Endothelial cell of umbilical vein (primary cell): Measurements from ENCODE around the gene CXCR6. TPM values are rescaled to one million over a fixed set of nuclear protein-coding genes. Genes with fewer than 3 reads are reported as not detected.

Experiments used
- BruUV-seq: library from RNA; stranded (reverse); fragments of 400-500 nt; replicated peaks from 2 replicates; lab custom pipeline; 2021; lab: Mats Ljungman, UMichigan
- CTCF ChIA-PET: fragments of 300-600, 350-600 bp; sonication (Branson Sonifier 250); formaldehyde crosslinking; loops from one replicate; lab custom pipeline; 2021; ENCODE audit warnings: antibody characterized with exemption, inconsistent platforms; lab: Charles Lee
- POLR2A ChIA-PET: fragments of 300-600, 350-600 bp; sonication (Branson Sonifier 250); formaldehyde crosslinking; loops from one replicate; lab custom pipeline; 2021; ENCODE audit warnings: antibody characterized with exemption, inconsistent platforms; lab: Charles Lee
- DNase-seq: peaks from one replicate; pipeline ENCODE4 v3.0.0-alpha.2; 2011; ENCODE audit warnings: low read depth, low spot score
- FAIRE-seq: peaks from 2 replicates; lab custom pipeline; 2011; peaks lifted over from hg19 to GRCh38; lab: Jason Lieb, UNC
- H2AFZ ChIP-seq: 2 replicates; pipeline ENCODE4 v1.6.0; 2012; ENCODE audit warnings: low read depth, low read length, control low read depth, inconsistent platforms
- H3K27ac ChIP-seq: 2 replicates; pipeline ENCODE4 v1.5.1; 2011; ENCODE audit warnings: low read depth, mild to moderate bottlenecking, control low read depth, low read length, moderate library complexity; ENCODE audit not compliant: insufficient read depth
- H3K27me3 ChIP-seq, 2 experiments: 2 replicates each; pipeline versions ENCODE4 v1.6.0 to v1.6.1; 2011; ENCODE audit warnings: low read length in 2 of 2, mixed read lengths in 1 of 2; ENCODE audit not compliant: control insufficient read depth in 2 of 2, insufficient read depth in 2 of 2
- H3K36me3 ChIP-seq, 2 experiments: 2 replicates in 1 of 2; 3 replicates in 1 of 2; pipeline ENCODE4 v1.5.1; 2011; ENCODE audit warnings: low read length in 2 of 2, mild to moderate bottlenecking in 1 of 2, moderate library complexity in 1 of 2; ENCODE audit not compliant: control insufficient read depth in 2 of 2, insufficient read depth in 2 of 2; ENCODE audit errors: extremely low read depth in 1 of 2
- H3K4me1 ChIP-seq: 3 replicates; pipeline ENCODE4 v1.5.1; 2011; ENCODE audit warnings: mild to moderate bottlenecking, low read length; ENCODE audit not compliant: control insufficient read depth, insufficient read depth; ENCODE audit errors: extremely low read depth
- H3K4me2 ChIP-seq: 2 replicates; pipeline ENCODE4 v1.6.1; 2011; ENCODE audit warnings: low read length, control low read depth, mixed read lengths; ENCODE audit not compliant: insufficient read depth
- H3K4me3 ChIP-seq, 3 experiments: fragments of 200-600 bp in 1 of 3; sonication (generic), shearing (Covaris generic) in 1 of 3; replicated peaks in 1 of 3; 2 replicates each; pipeline ENCODE4 v1.5.1; 2011 to 2016; ENCODE audit warnings: control low read depth in 3 of 3, low read length in 3 of 3, mild to moderate bottlenecking in 2 of 3, inconsistent platforms in 1 of 3, low read depth in 1 of 3, moderate library complexity in 1 of 3; ENCODE audit not compliant: insufficient read depth in 1 of 3
- H3K79me2 ChIP-seq: 2 replicates; pipeline ENCODE4 v1.6.0; 2012; ENCODE audit warnings: low read length, inconsistent platforms; ENCODE audit not compliant: control insufficient read depth, insufficient read depth
- H3K9ac ChIP-seq: replicated peaks from 2 replicates; pipeline ENCODE3; 2011; ENCODE audit warnings: low read length, control low read depth; ENCODE audit not compliant: insufficient read depth; ENCODE audit errors: extremely low read depth
- H3K9me1 ChIP-seq: replicated peaks from 3 replicates; pipeline ENCODE4 v1.6.0; 2011; ENCODE audit warnings: mild to moderate bottlenecking, low read length; ENCODE audit not compliant: control insufficient read depth, insufficient read depth; ENCODE audit errors: extremely low read depth
- H3K9me3 ChIP-seq: replicated peaks from 2 replicates; pipeline ENCODE4 v1.5.1; 2012; ENCODE audit warnings: low read length, inconsistent platforms; ENCODE audit not compliant: control insufficient read depth, insufficient read depth
- H4K20me1 ChIP-seq: replicated peaks from 2 replicates; pipeline ENCODE3; 2011; ENCODE audit warnings: mild to moderate bottlenecking, low read length; ENCODE audit not compliant: control insufficient read depth, insufficient read depth; ENCODE audit errors: extremely low read depth
- EZH2 ChIP-seq: IDR thresholded peaks from 2 replicates; pipeline ENCODE4 v1.6.1; 2012; ENCODE audit warnings: borderline replicate concordance, low read depth, mild to moderate bottlenecking, moderate library complexity, low read length, inconsistent platforms; ENCODE audit not compliant: severe bottlenecking
- FOS ChIP-seq: IDR thresholded peaks from 2 replicates; pipeline ENCODE4 v1.6.1; 2011; ENCODE audit warnings: mild to moderate bottlenecking, low read length, moderate library complexity, borderline replicate concordance; ENCODE audit not compliant: insufficient read depth
- GATA2 ChIP-seq: IDR thresholded peaks from 2 replicates; pipeline ENCODE4 v1.7.0; 2011; ENCODE audit warnings: low read depth, mild to moderate bottlenecking, moderate library complexity, mixed read lengths, low read length; ENCODE audit not compliant: insufficient read length, insufficient read depth
- JUN ChIP-seq: IDR thresholded peaks from 2 replicates; pipeline ENCODE4 v1.6.1; 2011; ENCODE audit warnings: borderline replicate concordance, low read depth; ENCODE audit not compliant: insufficient read length, insufficient read depth
- MYC ChIP-seq: IDR thresholded peaks from one replicate; pipeline ENCODE4 v1.6.1; 2011; ENCODE audit warnings: mild to moderate bottlenecking, low read depth, low read length
- POLR2A ChIP-seq: IDR thresholded peaks from 2 replicates; pipeline ENCODE4 v1.6.1; 2012; ENCODE audit warnings: low read depth, mild to moderate bottlenecking, control low read depth, low read length
- POLR2AphosphoS5 ChIP-seq: IDR thresholded peaks from 2 replicates; pipeline ENCODE4 v1.6.1; 2012; ENCODE audit warnings: low read depth, mild to moderate bottlenecking, control low read depth, low read length, moderate library complexity; ENCODE audit not compliant: insufficient read depth
- dilution Hi-C: fragments of 300-500 bp; cut with MboI; formaldehyde crosslinking; loops from one replicate; pipeline ENCODE4 v1.15.0; 2019; ENCODE audit warnings: low sequenced_read_pairs; ENCODE audit not compliant: extremely low pct_ligation_motif_present
- intact Hi-C: fragments of 100-400 bp; cut with micrococcal nuclease; formaldehyde crosslinking; loops from one replicate; pipeline ENCODE4 v1.10.0; 2022
- polyA plus RNA-seq, 4 experiments: library from polyadenylated mRNA; depleted of rRNA in 3 of 4; stranded (reverse) in 3 of 4; unstranded in 1 of 4; fragments of >200 nt; gene quantifications; 2 replicates each; pipeline versions ENCODE4 v1.2.1 to v1.2.3, GENCODE V29; 2011 to 2012; ENCODE audit warnings: missing spikeins in 1 of 4
- total RNA-seq: library from RNA; stranded (reverse); gene quantifications from 2 replicates; pipeline ENCODE4 v1.2.3, GENCODE V29; 2021
- TF ChIP-seq, protein P1 (sequence below), 2 donors: IDR thresholded peaks; 1 replicate in 1 of 2; 2 replicates in 1 of 2; pipeline ENCODE4 v1.5.1; 2011; ENCODE audit warnings: low read length in 2 of 2, mild to moderate bottlenecking in 2 of 2, moderate library complexity in 2 of 2, control low read depth in 1 of 2, inconsistent platforms in 1 of 2, low read depth in 1 of 2; ENCODE audit not compliant: insufficient read depth in 1 of 2; ENCODE audit errors: extremely low read depth in 1 of 2
- TF ChIP-seq, protein P2 (sequence below): IDR thresholded peaks from 2 replicates; pipeline ENCODE4 v1.6.1; 2011; ENCODE audit not compliant: insufficient read depth, insufficient read length

Gene CXCR6
- total and polyA plus RNA-seq, 2 donors (not counting 3 experiments of a cell fraction or from before 2014, with no cell fraction given) = not detected

DNA sequence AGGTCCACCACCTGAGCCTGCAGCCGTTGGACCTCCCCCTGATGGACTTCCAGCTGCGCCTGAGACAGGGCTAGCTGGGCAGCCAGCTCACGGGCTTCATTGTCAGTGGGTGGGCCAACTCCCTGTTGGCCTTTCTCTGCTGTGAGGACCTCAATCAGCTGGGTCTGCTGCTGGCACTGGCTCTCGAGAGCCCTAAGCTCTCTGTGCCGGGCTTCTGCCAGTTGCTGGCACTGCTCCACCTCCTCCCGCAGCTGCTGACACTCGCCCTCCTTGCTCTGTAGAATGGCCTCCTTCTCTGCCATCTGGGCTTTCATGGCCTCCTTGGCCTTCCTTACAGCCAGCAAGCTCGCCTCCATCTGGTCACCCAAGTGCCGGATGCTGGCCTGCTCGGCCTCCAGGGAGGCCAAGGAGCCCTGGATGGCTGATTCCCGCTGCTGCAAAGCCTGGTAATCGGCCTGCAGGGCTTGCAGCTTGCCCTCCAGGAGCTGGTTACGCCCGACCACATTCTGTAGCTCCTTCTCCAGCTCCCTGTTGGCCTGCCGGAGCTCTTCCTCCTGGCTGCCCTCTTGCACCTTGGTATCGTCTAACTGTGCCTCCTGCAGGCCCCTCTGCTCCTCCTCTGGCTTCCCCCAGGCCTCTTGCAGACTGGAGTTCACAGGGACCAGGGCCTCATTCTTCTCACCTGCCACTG lies 23.8 kb downstream of the CXCR6 start:
- no peak overlapping the region for H3K4me2 ChIP-seq
- no peaks in the 10 kb centered on the region for H4K20me1 ChIP-seq
- ChIA-PET POLR2A (no interaction called here), CTCF (interaction anchor here (0.8 to 3.5 kb wide), 5 partner anchors 28 to 460 kb away, joined by 3 to 16 read pairs (median 4); no protein-coding TSS in a partner anchor)
- no TSS peak for BruUV-seq
- H2AFZ ChIP-seq = no peak overlapping the region
- intact Hi-C loops (no loop called here), dilution Hi-C loops (no loop called here)
- no peaks in the 10 kb centered on the region for H3K27me3 ChIP-seq
- H3K27ac ChIP-seq = no peak overlapping the region
- FAIRE-seq (no peak), DNase-seq (no peak)
- no peak overlapping the region for H3K4me3 ChIP-seq
- no peak for TF ChIP-seq MYC
- H3K9ac ChIP-seq = no peak overlapping the region
- no peaks in the 10 kb centered on the region for H3K9me1 ChIP-seq
- no peaks in the 10 kb centered on the region for H3K4me1 ChIP-seq
- H3K9me3 ChIP-seq = no peaks in the 10 kb centered on the region
- H3K36me3 ChIP-seq = peaks cover 6 to 56% of the 10 kb centered on the region in 2 experiments
- H3K79me2 ChIP-seq = no peaks in the 10 kb centered on the region

DNA sequence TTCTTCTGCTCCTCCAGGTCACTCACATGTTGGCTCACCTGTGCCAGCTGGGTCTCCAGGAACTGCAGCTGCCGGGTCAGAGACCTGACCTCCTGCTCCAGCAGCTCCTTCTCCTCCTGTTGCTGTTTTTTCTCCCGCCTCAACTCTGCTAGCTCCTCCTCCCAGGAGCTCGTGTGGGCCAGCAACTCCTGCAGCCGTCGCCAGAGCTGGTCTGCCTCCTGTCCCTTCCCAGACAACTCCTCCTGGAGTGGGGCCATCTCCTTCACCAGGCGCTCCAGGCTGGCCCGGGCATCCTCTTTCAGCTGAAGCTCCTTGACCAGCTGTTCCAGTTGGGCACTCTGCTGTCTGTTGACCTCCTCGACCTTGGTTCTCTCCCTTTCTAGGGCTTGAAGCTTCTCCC lies 24.5 kb downstream of the CXCR6 start:
- no peaks in the 10 kb centered on the region for H3K4me1 ChIP-seq
- ChIA-PET POLR2A (no interaction called here), CTCF (interaction anchor here (0.9 to 3.5 kb wide), 5 partner anchors 20 to 120 kb away, joined by 3 to 16 read pairs (median 3); no protein-coding TSS in a partner anchor)
- dilution Hi-C loops = no loop called here
- intact Hi-C loops = no loop called here
- BruUV-seq = no TSS peak
- no peaks in the 10 kb centered on the region for H3K27me3 ChIP-seq
- TF ChIP-seq GATA2 (no peak), POLR2A (no peak), EZH2 (no peak), JUN (no peak), MYC (no peak), POLR2AphosphoS5 (no peak), FOS (no peak)
- TF ChIP-seq, protein P1, sequence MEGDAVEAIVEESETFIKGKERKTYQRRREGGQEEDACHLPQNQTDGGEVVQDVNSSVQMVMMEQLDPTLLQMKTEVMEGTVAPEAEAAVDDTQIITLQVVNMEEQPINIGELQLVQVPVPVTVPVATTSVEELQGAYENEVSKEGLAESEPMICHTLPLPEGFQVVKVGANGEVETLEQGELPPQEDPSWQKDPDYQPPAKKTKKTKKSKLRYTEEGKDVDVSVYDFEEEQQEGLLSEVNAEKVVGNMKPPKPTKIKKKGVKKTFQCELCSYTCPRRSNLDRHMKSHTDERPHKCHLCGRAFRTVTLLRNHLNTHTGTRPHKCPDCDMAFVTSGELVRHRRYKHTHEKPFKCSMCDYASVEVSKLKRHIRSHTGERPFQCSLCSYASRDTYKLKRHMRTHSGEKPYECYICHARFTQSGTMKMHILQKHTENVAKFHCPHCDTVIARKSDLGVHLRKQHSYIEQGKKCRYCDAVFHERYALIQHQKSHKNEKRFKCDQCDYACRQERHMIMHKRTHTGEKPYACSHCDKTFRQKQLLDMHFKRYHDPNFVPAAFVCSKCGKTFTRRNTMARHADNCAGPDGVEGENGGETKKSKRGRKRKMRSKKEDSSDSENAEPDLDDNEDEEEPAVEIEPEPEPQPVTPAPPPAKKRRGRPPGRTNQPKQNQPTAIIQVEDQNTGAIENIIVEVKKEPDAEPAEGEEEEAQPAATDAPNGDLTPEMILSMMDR (IDR thresholded peaks at IDR 0.05; ENCODE audit: extremely low read depth in 1 of 2, insufficient read depth in 1 of 2, low read depth in 1 of 2, low read length in 2 of 2) = no peak
- TF ChIP-seq, protein P2, sequence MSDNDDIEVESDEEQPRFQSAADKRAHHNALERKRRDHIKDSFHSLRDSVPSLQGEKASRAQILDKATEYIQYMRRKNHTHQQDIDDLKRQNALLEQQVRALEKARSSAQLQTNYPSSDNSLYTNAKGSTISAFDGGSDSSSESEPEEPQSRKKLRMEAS = no peak
- H3K79me2 ChIP-seq = no peaks in the 10 kb centered on the region
- FAIRE-seq (no peak), DNase-seq (no peak)
- H2AFZ ChIP-seq = no peak overlapping the region
- no peak overlapping the region for H3K4me3 ChIP-seq
- H3K4me2 ChIP-seq = no peak overlapping the region
- no peak overlapping the region for H3K27ac ChIP-seq
- peaks cover 6 to 53% of the 10 kb centered on the region in 2 experiments for H3K36me3 ChIP-seq
- H3K9ac ChIP-seq = no peak overlapping the region
- H3K9me1 ChIP-seq = no peaks in the 10 kb centered on the region
- H4K20me1 ChIP-seq = no peaks in the 10 kb centered on the region
- H3K9me3 ChIP-seq = no peaks in the 10 kb centered on the region
